Thoracic aorta (tissue), 2 donors: ENCODE measurements around the gene TECTA. TPM values are rescaled to one million over a fixed set of nuclear protein-coding genes. Genes with fewer than 3 reads are reported as not detected.

Experiments
- ATAC-seq: fragments of 150-250 bp; one replicate; pipeline ENCODE4 v1.8.0; 2017; ENCODE audit warnings: low read depth; ENCODE audit not compliant: insufficient number of reproducible peaks, low FRiP score
- DNase-seq: peaks from one replicate; pipeline ENCODE4 v3.0.0-alpha.2; 2020; ENCODE audit warnings: low spot score
- H3K27ac ChIP-seq, 2 donors: fragments of 200-600 bp; sonication (generic); 1 replicate in 1 of 2; 2 replicates in 1 of 2; pipeline ENCODE4 v1.5.1; 2016; ENCODE audit warnings: mild to moderate bottlenecking in 2 of 2, moderate library complexity in 2 of 2
- H3K27me3 ChIP-seq: fragments of 200-600 bp; sonication (generic); replicated peaks from 2 replicates; pipeline ENCODE4 v1.6.0; 2016; ENCODE audit warnings: mild to moderate bottlenecking; ENCODE audit not compliant: insufficient read depth
- H3K36me3 ChIP-seq: fragments of 200-600 bp; sonication (generic); one replicate; pipeline ENCODE4 v1.5.1; 2016
- H3K4me1 ChIP-seq, 2 donors: fragments of 200-600 bp; sonication (generic); 1 replicate in 1 of 2; 2 replicates in 1 of 2; pipeline versions ENCODE4 v1.5.1 to v1.6.0; 2016; ENCODE audit warnings: low read depth in 2 of 2, mild to moderate bottlenecking in 1 of 2; ENCODE audit not compliant: control insufficient read depth in 1 of 2
- H3K4me3 ChIP-seq: fragments of 200-600 bp; sonication (generic); 2 replicates; pipeline ENCODE4 v1.5.1; 2016; ENCODE audit warnings: mild to moderate bottlenecking
- H3K9me3 ChIP-seq: fragments of 200-600 bp; sonication (generic); 2 replicates; pipeline ENCODE4 v1.5.1; 2016
- total RNA-seq, 2 donors: library from RNA; depleted of rRNA; stranded (reverse); fragments of >200 nt; gene quantifications; one replicate each; pipeline versions ENCODE4 v1.1.0 to v1.2.3, GENCODE V29; 2016
- TF ChIP-seq, protein P1 (sequence below): fragments of 200-600 bp; sonication (generic); IDR thresholded peaks from one replicate; pipeline ENCODE4 v1.5.1; 2019; ENCODE audit warnings: antibody characterized with exemption

The TECTA gene
- total RNA-seq, 2 donors from 2014 or later: 0.41 to 5.6 TPM

DNA sequence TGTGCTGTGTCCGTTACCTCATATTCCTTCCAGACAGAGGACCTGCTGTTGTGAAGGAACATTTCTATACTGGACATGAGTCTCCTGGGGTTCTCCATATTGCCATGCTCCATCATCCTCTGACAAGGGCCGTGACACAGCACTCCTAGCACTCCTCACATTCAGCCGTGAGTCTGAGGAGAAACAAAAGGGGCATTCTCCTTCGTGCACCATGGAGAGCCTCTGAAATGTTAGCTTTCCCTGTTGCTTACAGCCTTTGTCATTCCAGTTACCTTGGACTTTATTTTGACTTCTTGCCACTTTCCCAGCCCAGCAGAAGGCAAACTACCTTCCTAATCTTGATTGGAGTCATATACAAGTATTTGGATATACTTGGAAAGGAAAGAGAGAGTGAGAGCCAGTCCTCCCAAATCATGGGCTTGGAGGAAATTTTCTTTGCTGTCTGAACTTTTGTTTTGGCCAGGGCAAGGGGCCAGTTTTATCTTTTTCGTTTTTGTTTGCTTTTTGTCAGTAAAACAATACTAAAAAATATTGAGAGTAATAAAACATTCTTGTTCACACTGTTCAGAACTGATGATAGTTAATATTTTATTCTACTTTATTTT lies 29.1 kb upstream of the TECTA start:
- H3K27ac ChIP-seq: peak overlapping the region; percentile 0 to 8
- no peaks in the 10 kb centered on the region for H3K27me3 ChIP-seq
- no peak overlapping the region for H3K4me3 ChIP-seq
- no peaks in the 10 kb centered on the region for H3K36me3 ChIP-seq
- DNase-seq: no peak
- ATAC-seq: peak; percentile 55
- H3K9me3 ChIP-seq: no peaks in the 10 kb centered on the region
- peaks cover 12 to 14% of the 10 kb centered on the region in 2 donors for H3K4me1 ChIP-seq
- TF ChIP-seq, protein P1, sequence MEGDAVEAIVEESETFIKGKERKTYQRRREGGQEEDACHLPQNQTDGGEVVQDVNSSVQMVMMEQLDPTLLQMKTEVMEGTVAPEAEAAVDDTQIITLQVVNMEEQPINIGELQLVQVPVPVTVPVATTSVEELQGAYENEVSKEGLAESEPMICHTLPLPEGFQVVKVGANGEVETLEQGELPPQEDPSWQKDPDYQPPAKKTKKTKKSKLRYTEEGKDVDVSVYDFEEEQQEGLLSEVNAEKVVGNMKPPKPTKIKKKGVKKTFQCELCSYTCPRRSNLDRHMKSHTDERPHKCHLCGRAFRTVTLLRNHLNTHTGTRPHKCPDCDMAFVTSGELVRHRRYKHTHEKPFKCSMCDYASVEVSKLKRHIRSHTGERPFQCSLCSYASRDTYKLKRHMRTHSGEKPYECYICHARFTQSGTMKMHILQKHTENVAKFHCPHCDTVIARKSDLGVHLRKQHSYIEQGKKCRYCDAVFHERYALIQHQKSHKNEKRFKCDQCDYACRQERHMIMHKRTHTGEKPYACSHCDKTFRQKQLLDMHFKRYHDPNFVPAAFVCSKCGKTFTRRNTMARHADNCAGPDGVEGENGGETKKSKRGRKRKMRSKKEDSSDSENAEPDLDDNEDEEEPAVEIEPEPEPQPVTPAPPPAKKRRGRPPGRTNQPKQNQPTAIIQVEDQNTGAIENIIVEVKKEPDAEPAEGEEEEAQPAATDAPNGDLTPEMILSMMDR: no peak

DNA sequence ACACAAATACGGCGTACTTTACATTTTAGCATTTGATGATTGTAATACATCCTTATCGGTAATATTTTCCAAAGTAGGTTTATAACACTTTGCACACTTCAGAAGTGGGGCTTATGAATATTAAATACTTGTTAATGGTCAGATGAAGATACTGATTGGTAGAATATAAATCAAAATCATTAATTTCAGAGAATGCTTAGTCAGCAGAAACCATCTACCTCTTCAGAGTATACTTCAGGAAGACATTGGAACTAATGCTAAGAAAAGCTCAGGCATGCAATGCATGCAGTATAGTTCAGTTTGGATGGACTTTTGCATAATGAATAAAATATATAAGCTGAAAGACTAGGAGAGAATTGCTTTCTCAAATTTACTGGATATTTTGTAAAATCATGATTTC lies 19.7 kb upstream of the TECTA start:
- no peaks in the 10 kb centered on the region for H3K9me3 ChIP-seq

DNA sequence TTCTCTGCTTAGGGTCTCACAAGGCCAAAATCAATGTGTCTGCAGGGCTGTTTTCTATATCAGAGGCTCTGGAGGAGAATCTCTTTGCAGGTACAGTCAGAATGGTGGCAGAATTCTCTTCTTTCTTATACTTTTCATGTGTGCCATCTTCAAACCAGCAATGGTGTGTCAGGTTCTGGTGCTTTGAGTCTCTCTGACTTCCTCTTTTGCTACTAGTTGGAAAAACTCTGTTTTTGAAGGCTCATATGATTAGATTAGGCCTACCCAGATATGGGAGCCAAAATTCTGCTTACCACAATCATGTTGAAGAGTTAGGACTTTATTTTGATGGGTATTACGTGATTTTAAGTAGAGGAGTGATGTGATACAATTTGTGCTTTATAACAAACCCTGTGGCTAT lies 18.8 kb upstream of the TECTA start:
- Histone ChIP-seq H3K9me3 (no peaks in the 10 kb centered on the region), H3K36me3 (peaks cover 6% of the 10 kb centered on the region), H3K4me1 (no peaks in the 10 kb centered on the region), H3K4me3 (no peak overlapping the region), H3K27ac (no peak overlapping the region), H3K27me3 (no peaks in the 10 kb centered on the region)
- ATAC-seq: no peak
- TF ChIP-seq, protein P1: no peak
- DNase-seq: no peak

More for the DNA sequence above, 19.7 kb upstream of the TECTA start:
- Histone ChIP-seq H3K4me3 (no peak overlapping the region), H3K4me1 (no peaks in the 10 kb centered on the region), H3K36me3 (peaks cover 6% of the 10 kb centered on the region), H3K27me3 (no peaks in the 10 kb centered on the region), H3K27ac (no peak overlapping the region)
- ATAC-seq (no peak), DNase-seq (no peak)
- TF ChIP-seq, protein P1: no peak

DNA sequence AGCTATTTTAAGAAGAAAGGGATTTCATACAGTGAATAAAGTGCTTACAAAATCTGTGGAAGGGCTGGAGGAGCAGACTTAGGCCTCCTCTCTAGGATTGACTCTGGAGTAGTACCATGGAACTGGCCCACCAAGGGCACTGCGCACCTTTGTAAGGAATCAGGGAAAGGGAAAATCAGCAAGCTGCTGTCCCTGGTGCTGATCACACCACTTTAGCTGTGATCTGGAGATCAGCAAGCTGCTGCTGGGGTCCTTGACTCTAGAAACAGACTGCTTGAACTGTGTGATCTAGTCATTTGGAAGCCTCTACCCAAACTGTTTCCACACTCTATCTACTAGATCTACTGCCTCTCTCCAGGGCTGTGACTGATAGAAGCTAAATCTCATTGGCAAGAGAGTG lies 18.4 kb upstream of the TECTA start:
- no peak overlapping the region for H3K27ac ChIP-seq
- no peaks in the 10 kb centered on the region for H3K9me3 ChIP-seq
- TF ChIP-seq, protein P1: no peak
- no peaks in the 10 kb centered on the region for H3K4me1 ChIP-seq
- no peaks in the 10 kb centered on the region for H3K27me3 ChIP-seq
- H3K4me3 ChIP-seq: no peak overlapping the region
- DNase-seq (no peak), ATAC-seq (no peak)
- peaks cover 6% of the 10 kb centered on the region for H3K36me3 ChIP-seq

DNA sequence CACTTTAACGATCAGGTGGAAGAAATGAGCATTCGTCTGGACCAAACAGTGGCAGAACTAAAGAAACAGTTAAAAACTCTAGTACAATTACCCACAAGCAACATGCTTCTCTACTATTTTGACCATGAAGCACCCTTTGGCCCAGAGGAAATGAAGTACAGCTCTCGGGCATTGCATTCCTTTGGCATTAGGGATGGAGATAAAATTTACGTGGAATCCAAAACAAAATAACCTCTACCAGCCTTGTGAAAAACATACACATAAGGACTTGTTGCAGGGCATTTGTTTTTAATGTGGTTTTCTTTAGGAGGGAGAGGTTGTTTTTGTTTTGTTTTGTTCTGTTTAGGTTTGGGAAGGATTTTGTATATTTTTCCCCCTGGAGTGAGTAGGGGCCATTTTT lies 14.2 kb upstream of the TECTA start:
- ATAC-seq (no peak), DNase-seq (no peak)
- H3K36me3 ChIP-seq: no peaks in the 10 kb centered on the region
- no peaks in the 10 kb centered on the region for H3K9me3 ChIP-seq
- TF ChIP-seq, protein P1: no peak
- H3K4me1 ChIP-seq: no peaks in the 10 kb centered on the region
- no peaks in the 10 kb centered on the region for H3K27me3 ChIP-seq
- H3K4me3 ChIP-seq: no peak overlapping the region
- no peak overlapping the region for H3K27ac ChIP-seq
